Measurements from ENCODE around the gene SEMA3B.
A peak's percentile ranks its signal among the peaks of the same experiment; 100 is the strongest.
"Not testable (repeated sequence)": the region's sequence is repeated elsewhere in the genome, so short reads cannot be mapped to it uniquely, and the experiment has no call there.

Gene SEMA3B

GRCh38 chr3:50238549-50239026 lies 30.4 kb upstream of the SEMA3B start:
- no peak for DNase-seq

- no peak for DNase-seq
These were observed 29.3 kb upstream of the SEMA3B start for GRCh38 chr3:50239649-50240048.

GRCh38 chr3:50241163-50241562 lies 27.8 kb upstream of the SEMA3B start:
- DNase-seq, result no peak

GRCh38 chr3:50241713-50242380 lies 27.1 kb upstream of the SEMA3B start:
- DNase-seq, result no peak

- no peak for DNase-seq
These were observed 26.6 kb upstream of the SEMA3B start for GRCh38 chr3:50242381-50242770.

GRCh38 chr3:50242851-50243542 lies 25.9 kb upstream of the SEMA3B start:
- no peak for DNase-seq

- DNase-seq, result no peak
These were observed 25.4 kb upstream of the SEMA3B start for GRCh38 chr3:50243543-50243895.

- DNase-seq, result not testable (repeated sequence)
These were observed 24.1 kb upstream of the SEMA3B start for GRCh38 chr3:50244813-50245212.

- no peak for DNase-seq
These were observed 23.6 kb upstream of the SEMA3B start for GRCh38 chr3:50245251-50245745.

- DNase-seq, result peak; percentile 93 to 98 (median 96)
These were observed 23.0 kb upstream of the SEMA3B start for GRCh38 chr3:50245831-50246516.

- DNase-seq, result peak; percentile 44 to 69 (median 60)
These were observed 22.4 kb upstream of the SEMA3B start for GRCh38 chr3:50246517-50246954.

GRCh38 chr3:50248387-50248786 lies 20.6 kb upstream of the SEMA3B start:
- no peak for DNase-seq

- DNase-seq, result no peak
These were observed 19.5 kb upstream of the SEMA3B start for GRCh38 chr3:50249457-50249856.

- DNase-seq, result no peak
These were observed 18.4 kb upstream of the SEMA3B start for GRCh38 chr3:50250514-50250913.

GRCh38 chr3:50251220-50251619 lies 17.7 kb upstream of the SEMA3B start:
- DNase-seq, result no peak

- no peak for DNase-seq
These were observed 14.2 kb upstream of the SEMA3B start for GRCh38 chr3:50254577-50255250.

GRCh38 chr3:50255251-50255615 lies 13.7 kb upstream of the SEMA3B start:
- DNase-seq, result no peak

GRCh38 chr3:50256978-50257890 lies 11.7 kb upstream of the SEMA3B start:
- no peak for DNase-seq

GRCh38 chr3:50258029-50258680 lies 10.8 kb upstream of the SEMA3B start:
- DNase-seq, result no peak

- no peak for DNase-seq
These were observed 10.0 kb upstream of the SEMA3B start for GRCh38 chr3:50258979-50259378.

GRCh38 chr3:50259432-50260026 lies 9.4 kb upstream of the SEMA3B start:
- no peak for DNase-seq
